Measurements from ENCODE around the gene CRYBB3. TPM values are rescaled to one million over a fixed set of nuclear protein-coding genes. Genes with fewer than 3 reads are reported as not detected.

CRYBB3 gene
- total RNA-seq, 1 experiment from 2014 or later = 0.48 TPM

DNA sequence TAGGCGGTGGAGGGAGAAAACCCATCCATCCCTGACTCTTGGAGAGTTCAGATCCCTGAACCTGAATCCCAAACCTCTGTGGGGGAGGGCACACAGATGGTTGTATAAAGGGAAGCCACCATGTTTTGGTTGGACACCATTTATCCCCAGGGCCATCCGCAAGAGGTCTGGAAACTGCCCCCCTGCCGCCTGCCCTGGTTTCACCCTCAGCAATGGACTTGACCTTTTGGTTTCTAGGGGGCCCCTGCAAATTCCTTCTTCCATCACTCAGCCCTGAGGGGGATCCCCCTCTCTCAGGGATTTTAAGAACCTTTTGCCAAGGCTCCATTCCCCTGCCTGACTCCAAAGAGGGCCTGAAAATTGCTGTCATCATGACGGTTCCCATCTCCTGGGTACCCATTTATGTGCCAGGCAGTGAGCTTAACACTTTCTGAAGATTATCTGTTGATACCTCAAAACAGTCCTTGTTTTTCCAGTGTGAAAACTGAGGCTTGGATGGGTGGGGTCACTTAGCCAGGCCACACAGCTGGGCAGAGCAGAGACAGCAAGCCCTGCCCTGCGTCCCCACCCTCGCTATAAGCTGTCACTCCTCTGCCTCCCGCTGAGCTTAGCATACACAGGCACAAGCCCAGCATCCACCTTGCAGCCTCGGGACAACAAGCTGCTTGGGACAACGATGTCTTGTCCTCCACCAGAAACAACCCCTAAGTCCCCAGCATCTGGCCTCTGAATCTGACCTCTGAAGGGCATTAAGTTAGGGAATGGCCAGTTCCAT, 33.2 kb upstream of the CRYBB3 start:
- ATAC-seq = no peak
- no peak overlapping the region for H3K27ac Mint-ChIP-seq
- H3K36me3 Mint-ChIP-seq = no peaks in the 10 kb centered on the region
- no peak for TF ChIP-seq TCF7 (CRISPR knock-in tag; IDR thresholded peaks at IDR 0.05; ENCODE audit: low read depth)
- TF ChIP-seq OVOL2 (CRISPR knock-in tag; IDR thresholded peaks at IDR 0.05; ENCODE audit: borderline replicate concordance) = no peak
- TF ChIP-seq GTF2I (CRISPR knock-in tag; conservative IDR thresholded peaks at IDR 0.05) = no peak
- TF ChIP-seq NFE2L1 (CRISPR knock-in tag; IDR thresholded peaks at IDR 0.05) = no peak
- no peak for TF ChIP-seq ZNF396 (CRISPR knock-in tag; IDR thresholded peaks at IDR 0.05; ENCODE audit: borderline replicate concordance)
- TF ChIP-seq, protein P1, sequence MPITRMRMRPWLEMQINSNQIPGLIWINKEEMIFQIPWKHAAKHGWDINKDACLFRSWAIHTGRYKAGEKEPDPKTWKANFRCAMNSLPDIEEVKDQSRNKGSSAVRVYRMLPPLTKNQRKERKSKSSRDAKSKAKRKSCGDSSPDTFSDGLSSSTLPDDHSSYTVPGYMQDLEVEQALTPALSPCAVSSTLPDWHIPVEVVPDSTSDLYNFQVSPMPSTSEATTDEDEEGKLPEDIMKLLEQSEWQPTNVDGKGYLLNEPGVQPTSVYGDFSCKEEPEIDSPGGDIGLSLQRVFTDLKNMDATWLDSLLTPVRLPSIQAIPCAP (CRISPR knock-in tag; IDR thresholded peaks at IDR 0.05) = no peak
- TF ChIP-seq ZNF317 (CRISPR knock-in tag; IDR thresholded peaks at IDR 0.05; ENCODE audit: borderline replicate concordance, low read depth) = no peak
- no peak for TF ChIP-seq CBFB (CRISPR knock-in tag; IDR thresholded peaks at IDR 0.05; ENCODE audit: low read depth)
- TF ChIP-seq, protein P2, sequence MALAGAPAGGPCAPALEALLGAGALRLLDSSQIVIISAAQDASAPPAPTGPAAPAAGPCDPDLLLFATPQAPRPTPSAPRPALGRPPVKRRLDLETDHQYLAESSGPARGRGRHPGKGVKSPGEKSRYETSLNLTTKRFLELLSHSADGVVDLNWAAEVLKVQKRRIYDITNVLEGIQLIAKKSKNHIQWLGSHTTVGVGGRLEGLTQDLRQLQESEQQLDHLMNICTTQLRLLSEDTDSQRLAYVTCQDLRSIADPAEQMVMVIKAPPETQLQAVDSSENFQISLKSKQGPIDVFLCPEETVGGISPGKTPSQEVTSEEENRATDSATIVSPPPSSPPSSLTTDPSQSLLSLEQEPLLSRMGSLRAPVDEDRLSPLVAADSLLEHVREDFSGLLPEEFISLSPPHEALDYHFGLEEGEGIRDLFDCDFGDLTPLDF (CRISPR knock-in tag; IDR thresholded peaks at IDR 0.05) = no peak
- TF ChIP-seq ZNF138 (CRISPR knock-in tag; conservative IDR thresholded peaks at IDR 0.05) = no peak
- TF ChIP-seq ESRRA (CRISPR knock-in tag; IDR thresholded peaks at IDR 0.05; ENCODE audit: borderline replicate concordance) = no peak
- TF ChIP-seq SOX15 (CRISPR knock-in tag; IDR thresholded peaks at IDR 0.05) = no peak
- TF ChIP-seq, protein P3, sequence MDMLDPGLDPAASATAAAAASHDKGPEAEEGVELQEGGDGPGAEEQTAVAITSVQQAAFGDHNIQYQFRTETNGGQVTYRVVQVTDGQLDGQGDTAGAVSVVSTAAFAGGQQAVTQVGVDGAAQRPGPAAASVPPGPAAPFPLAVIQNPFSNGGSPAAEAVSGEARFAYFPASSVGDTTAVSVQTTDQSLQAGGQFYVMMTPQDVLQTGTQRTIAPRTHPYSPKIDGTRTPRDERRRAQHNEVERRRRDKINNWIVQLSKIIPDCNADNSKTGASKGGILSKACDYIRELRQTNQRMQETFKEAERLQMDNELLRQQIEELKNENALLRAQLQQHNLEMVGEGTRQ (CRISPR knock-in tag; IDR thresholded peaks at IDR 0.05) = no peak
- no peak for TF ChIP-seq TEAD4 (CRISPR knock-in tag; IDR thresholded peaks at IDR 0.05)
- no peak for TF ChIP-seq CREB1 (CRISPR knock-in tag; IDR thresholded peaks at IDR 0.05)
- no peak for TF ChIP-seq ZBTB21 (CRISPR knock-in tag; IDR thresholded peaks at IDR 0.05; ENCODE audit: borderline replicate concordance)
- TF ChIP-seq GRHL2 (CRISPR knock-in tag; IDR thresholded peaks at IDR 0.05; ENCODE audit: insufficient replicate concordance, severe bottlenecking) = no peak
- TF ChIP-seq, protein P4, sequence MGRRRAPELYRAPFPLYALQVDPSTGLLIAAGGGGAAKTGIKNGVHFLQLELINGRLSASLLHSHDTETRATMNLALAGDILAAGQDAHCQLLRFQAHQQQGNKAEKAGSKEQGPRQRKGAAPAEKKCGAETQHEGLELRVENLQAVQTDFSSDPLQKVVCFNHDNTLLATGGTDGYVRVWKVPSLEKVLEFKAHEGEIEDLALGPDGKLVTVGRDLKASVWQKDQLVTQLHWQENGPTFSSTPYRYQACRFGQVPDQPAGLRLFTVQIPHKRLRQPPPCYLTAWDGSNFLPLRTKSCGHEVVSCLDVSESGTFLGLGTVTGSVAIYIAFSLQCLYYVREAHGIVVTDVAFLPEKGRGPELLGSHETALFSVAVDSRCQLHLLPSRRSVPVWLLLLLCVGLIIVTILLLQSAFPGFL (CRISPR knock-in tag; IDR thresholded peaks at IDR 0.05; ENCODE audit: borderline replicate concordance) = no peak
- no peak for TF ChIP-seq ZNF219 (CRISPR knock-in tag; IDR thresholded peaks at IDR 0.05; ENCODE audit: borderline replicate concordance)
- no peak for TF ChIP-seq ELF4 (CRISPR knock-in tag; IDR thresholded peaks at IDR 0.05; ENCODE audit: low read depth)
- no peaks in the 10 kb centered on the region for H3K9me3 Mint-ChIP-seq
- H3K4me3 Mint-ChIP-seq = no peak overlapping the region
- H3K27me3 Mint-ChIP-seq (ENCODE audit: low read depth) = no peaks in the 10 kb centered on the region
- DNase-seq (ENCODE audit: low spot score) = no peak
- 0 out of 2 replicates have a peak, but pooled peaks cover 3% of the 10 kb centered on the region for H3K4me1 Mint-ChIP-seq
- POLR2A ChIA-PET = no interaction called here
- CTCF ChIA-PET = interaction anchor here (1.0 to 2.3 kb wide), 5 partner anchors 10 to 109 kb away, joined by 3 to 11 read pairs (median 3); no protein-coding TSS in a partner anchor

DNA sequence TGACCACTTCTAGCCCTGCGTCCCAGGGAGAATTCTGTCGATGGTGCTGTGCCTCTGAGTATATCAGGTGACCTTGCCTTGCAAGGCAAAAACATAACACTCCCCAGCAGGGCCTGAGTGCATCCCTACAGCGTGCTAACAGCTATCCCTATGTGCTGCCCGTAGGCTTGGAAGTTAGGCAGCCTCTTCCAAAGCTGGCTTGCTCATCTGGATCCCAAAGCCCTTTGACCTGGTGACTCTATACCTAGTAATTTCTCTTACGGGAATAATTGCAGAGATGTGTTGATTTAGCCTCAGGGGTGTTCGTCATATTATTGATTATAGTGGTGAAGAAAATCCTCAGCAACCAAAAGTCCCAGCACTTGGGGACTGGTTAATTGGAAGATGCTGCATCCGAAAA, 32.6 kb upstream of the CRYBB3 start:
- H3K4me1 Mint-ChIP-seq = 0 out of 2 replicates have a peak, but pooled peaks cover 3% of the 10 kb centered on the region
- POLR2A ChIA-PET = no interaction called here
- no peaks in the 10 kb centered on the region for H3K9me3 Mint-ChIP-seq
- no peak overlapping the region for H3K4me3 Mint-ChIP-seq
- no peak for ATAC-seq
- H3K27me3 Mint-ChIP-seq (ENCODE audit: low read depth) = no peaks in the 10 kb centered on the region
- no peak overlapping the region for H3K27ac Mint-ChIP-seq
- CTCF ChIA-PET = interaction anchor here (1.0 to 2.3 kb wide), 5 partner anchors 10 to 110 kb away, joined by 3 to 11 read pairs (median 3); no protein-coding TSS in a partner anchor
- DNase-seq (ENCODE audit: low spot score) = no peak
- no peaks in the 10 kb centered on the region for H3K36me3 Mint-ChIP-seq
- TF ChIP-seq, protein P5, sequence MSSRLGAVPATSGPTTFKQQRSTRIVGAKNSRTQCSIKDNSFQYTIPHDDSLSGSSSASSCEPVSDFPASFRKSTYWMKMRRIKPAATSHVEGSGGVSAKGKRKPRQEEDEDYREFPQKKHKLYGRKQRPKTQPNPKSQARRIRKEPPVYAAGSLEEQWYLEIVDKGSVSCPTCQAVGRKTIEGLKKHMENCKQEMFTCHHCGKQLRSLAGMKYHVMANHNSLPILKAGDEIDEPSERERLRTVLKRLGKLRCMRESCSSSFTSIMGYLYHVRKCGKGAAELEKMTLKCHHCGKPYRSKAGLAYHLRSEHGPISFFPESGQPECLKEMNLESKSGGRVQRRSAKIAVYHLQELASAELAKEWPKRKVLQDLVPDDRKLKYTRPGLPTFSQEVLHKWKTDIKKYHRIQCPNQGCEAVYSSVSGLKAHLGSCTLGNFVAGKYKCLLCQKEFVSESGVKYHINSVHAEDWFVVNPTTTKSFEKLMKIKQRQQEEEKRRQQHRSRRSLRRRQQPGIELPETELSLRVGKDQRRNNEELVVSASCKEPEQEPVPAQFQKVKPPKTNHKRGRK (CRISPR knock-in tag; IDR thresholded peaks at IDR 0.05; ENCODE audit: borderline replicate concordance) = no peak
- TF ChIP-seq, protein P6, sequence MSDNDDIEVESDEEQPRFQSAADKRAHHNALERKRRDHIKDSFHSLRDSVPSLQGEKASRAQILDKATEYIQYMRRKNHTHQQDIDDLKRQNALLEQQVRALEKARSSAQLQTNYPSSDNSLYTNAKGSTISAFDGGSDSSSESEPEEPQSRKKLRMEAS (CRISPR knock-in tag; IDR thresholded peaks at IDR 0.05) = no peak
- TF ChIP-seq SOX15 (CRISPR knock-in tag; IDR thresholded peaks at IDR 0.05) (no peak), CBFB (CRISPR knock-in tag; IDR thresholded peaks at IDR 0.05; ENCODE audit: low read depth) (no peak), CREB1 (CRISPR knock-in tag; IDR thresholded peaks at IDR 0.05) (no peak), FOXP1 (CRISPR knock-in tag; IDR thresholded peaks at IDR 0.05; ENCODE audit: borderline replicate concordance) (no peak), RELA (CRISPR knock-in tag; IDR thresholded peaks at IDR 0.05; ENCODE audit: borderline replicate concordance) (no peak)
- TF ChIP-seq, protein P7, sequence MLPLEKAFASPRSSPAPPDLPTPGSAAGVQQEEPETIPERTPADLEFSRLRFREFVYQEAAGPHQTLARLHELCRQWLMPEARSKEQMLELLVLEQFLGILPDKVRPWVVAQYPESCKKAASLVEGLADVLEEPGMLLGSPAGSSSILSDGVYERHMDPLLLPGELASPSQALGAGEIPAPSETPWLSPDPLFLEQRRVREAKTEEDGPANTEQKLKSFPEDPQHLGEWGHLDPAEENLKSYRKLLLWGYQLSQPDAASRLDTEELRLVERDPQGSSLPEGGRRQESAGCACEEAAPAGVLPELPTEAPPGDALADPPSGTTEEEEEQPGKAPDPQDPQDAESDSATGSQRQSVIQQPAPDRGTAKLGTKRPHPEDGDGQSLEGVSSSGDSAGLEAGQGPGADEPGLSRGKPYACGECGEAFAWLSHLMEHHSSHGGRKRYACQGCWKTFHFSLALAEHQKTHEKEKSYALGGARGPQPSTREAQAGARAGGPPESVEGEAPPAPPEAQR (CRISPR knock-in tag; IDR thresholded peaks at IDR 0.05) = no peak

Measured in WTC11 (cell line).